OCI-LY1 (cell line): Measurements from ENCODE around the gene TCERG1.

Source experiments
- H2AFZ ChIP-seq: fragments of 200-600 bp; sonication (generic), shearing (Covaris generic); 2 replicates; pipeline ENCODE4 v1.6.0; 2014; ENCODE audit warnings: antibody characterized with exemption, mild to moderate bottlenecking, low read length
- H3F3A ChIP-seq: fragments of 200-600 bp; sonication (generic), shearing (Covaris generic); 2 replicates; pipeline ENCODE4 v1.6.0; 2014; ENCODE audit warnings: mild to moderate bottlenecking, antibody characterized with exemption, low read length, moderate library complexity; ENCODE audit not compliant: insufficient read depth
- H3K27ac ChIP-seq: fragments of 200-600 bp; sonication (generic); 2 replicates; pipeline ENCODE4 v1.5.1; 2014; ENCODE audit warnings: low read length, mixed run types, mild to moderate bottlenecking, low read depth; ENCODE audit not compliant: poor library complexity, severe bottlenecking
- H3K27me3 ChIP-seq: fragments of 200-600 bp; sonication (generic); 2 replicates; pipeline ENCODE4 v1.6.0; 2014; ENCODE audit warnings: antibody characterized with exemption, mild to moderate bottlenecking, low read length, moderate library complexity; ENCODE audit not compliant: insufficient read depth
- H3K36me3 ChIP-seq: fragments of 200-600 bp; sonication (generic); 2 replicates; pipeline ENCODE4 v1.6.1; 2014; ENCODE audit warnings: mild to moderate bottlenecking, antibody characterized with exemption, low read length, moderate library complexity, mixed read lengths; ENCODE audit not compliant: insufficient read depth
- H3K4me1 ChIP-seq: fragments of 200-600 bp; sonication (generic); 2 replicates; pipeline ENCODE4 v1.5.1; 2014; ENCODE audit warnings: mild to moderate bottlenecking, low read length, moderate library complexity; ENCODE audit not compliant: insufficient read depth, severe bottlenecking
- H3K4me2 ChIP-seq: fragments of 200-600 bp; sonication (generic), shearing (Covaris generic); 2 replicates; pipeline ENCODE4 v1.6.1; 2014; ENCODE audit warnings: low read length
- H3K4me3 ChIP-seq: fragments of 200-600 bp; sonication (generic); 2 replicates; pipeline ENCODE4 v1.5.1; 2014; ENCODE audit warnings: low read length, low read depth, mild to moderate bottlenecking, mixed read lengths; ENCODE audit not compliant: poor library complexity, severe bottlenecking
- H3K79me2 ChIP-seq: fragments of 200-600 bp; shearing (Covaris generic); 2 replicates; pipeline ENCODE4 v1.6.1; 2016; ENCODE audit warnings: mixed run types, low read length, mixed read lengths; ENCODE audit not compliant: insufficient read depth
- H3K9ac ChIP-seq: fragments of 200-600 bp; sonication (generic), shearing (Covaris generic); 2 replicates; pipeline ENCODE4 v1.6.1; 2014; ENCODE audit warnings: mild to moderate bottlenecking, low read length, mixed read lengths
- H3K9me2 ChIP-seq: fragments of 200-600 bp; sonication (generic), shearing (Covaris generic); 2 replicates; pipeline ENCODE4 v1.6.1; 2014; ENCODE audit warnings: low read depth, mild to moderate bottlenecking, low read length, mixed read lengths
- H3K9me3 ChIP-seq: fragments of 200-600 bp; shearing (Covaris generic); 2 replicates; pipeline ENCODE4 v1.6.1; 2014; ENCODE audit warnings: low read length, mixed read lengths
- H4K20me1 ChIP-seq: fragments of 200-600 bp; sonication (generic), shearing (Covaris generic); 2 replicates; pipeline ENCODE4 v1.6.0; 2016; ENCODE audit warnings: mild to moderate bottlenecking, low read length; ENCODE audit not compliant: insufficient read depth
- CTCF ChIP-seq: fragments of 200-600 bp; sonication (generic), shearing (Covaris generic); IDR thresholded peaks from 2 replicates; pipeline ENCODE4 v1.5.1; 2017; ENCODE audit warnings: mild to moderate bottlenecking, antibody characterized with exemption, low read length, moderate library complexity, mixed read lengths
- EZH2 ChIP-seq: fragments of 200-600 bp; sonication (generic), shearing (Covaris generic); IDR thresholded peaks from 2 replicates; pipeline ENCODE4 v1.8.0; 2017; ENCODE audit warnings: borderline replicate concordance, mixed run types, mild to moderate bottlenecking, antibody characterized with exemption, low read length, moderate library complexity, mixed read lengths

TCERG1 gene

GRCh38 chr5:146484714-146485391, 37.7 kb downstream of the TCERG1 start:
- Histone ChIP-seq H2AFZ (no peak overlapping the region), H3K4me2 (no peak overlapping the region), H3K9ac (no peak overlapping the region), H3K4me3 (no peak overlapping the region), H3K79me2 (no peaks in the 10 kb centered on the region), H3K36me3 (peaks cover 95% of the 10 kb centered on the region), H3F3A (no peaks in the 10 kb centered on the region), H3K27me3 (no peaks in the 10 kb centered on the region), H4K20me1 (no peaks in the 10 kb centered on the region), H3K9me3 (no peaks in the 10 kb centered on the region), H3K4me1 (no peaks in the 10 kb centered on the region), H3K27ac (no peak overlapping the region), H3K9me2 (no peaks in the 10 kb centered on the region)
- no peak for TF ChIP-seq CTCF
- TF ChIP-seq EZH2, result no peak

- H3K36me3 ChIP-seq, result peaks cover 92% of the 10 kb centered on the region
These were observed 43.1 kb downstream of the TCERG1 start for GRCh38 chr5:146490089-146490843.

GRCh38 chr5:146494656-146495055, 47.5 kb downstream of the TCERG1 start:
- no peak overlapping the region for H2AFZ ChIP-seq

More at GRCh38 chr5:146490089-146490843, 43.1 kb downstream of the TCERG1 start:
- Histone ChIP-seq H3K79me2 (no peaks in the 10 kb centered on the region), H3K9ac (no peak overlapping the region), H3K4me3 (no peak overlapping the region), H3K4me2 (no peak overlapping the region), H3K27ac (no peak overlapping the region), H3K9me3 (no peaks in the 10 kb centered on the region), H2AFZ (no peak overlapping the region), H4K20me1 (no peaks in the 10 kb centered on the region), H3F3A (no peaks in the 10 kb centered on the region), H3K4me1 (no peaks in the 10 kb centered on the region), H3K9me2 (no peaks in the 10 kb centered on the region), H3K27me3 (no peaks in the 10 kb centered on the region)
- TF ChIP-seq EZH2 (no peak), CTCF (no peak)

More at GRCh38 chr5:146494656-146495055, 47.5 kb downstream of the TCERG1 start:
- Histone ChIP-seq H3K36me3 (peaks cover 91% of the 10 kb centered on the region), H4K20me1 (no peaks in the 10 kb centered on the region), H3K4me3 (no peak overlapping the region), H3F3A (no peaks in the 10 kb centered on the region), H3K27me3 (no peaks in the 10 kb centered on the region), H3K4me2 (no peak overlapping the region), H3K4me1 (no peaks in the 10 kb centered on the region), H3K9me2 (no peaks in the 10 kb centered on the region), H3K79me2 (no peaks in the 10 kb centered on the region), H3K27ac (no peak overlapping the region), H3K9me3 (no peaks in the 10 kb centered on the region), H3K9ac (no peak overlapping the region)
- TF ChIP-seq CTCF (no peak), EZH2 (no peak)
